ENCODE measurements around the gene RCOR3.
"Not testable (repeated sequence)": the region's sequence is repeated elsewhere in the genome, so short reads cannot be mapped to it uniquely, and the experiment has no call there.

RCOR3 gene

GRCh38 chr1:211260141-211261107, 1.3 kb downstream of the RCOR3 start:
- Histone ChIP-seq H3K27ac (ENCODE audit: low read depth, low read length) (peak overlapping the region; percentile 32), H3K79me2 (ENCODE audit: control insufficient read depth, insufficient read depth, low read length, unreplicated experiment) (peaks cover 51% of the 10 kb centered on the region), H2AFZ (ENCODE audit: low read length, unreplicated experiment) (peak overlapping the region; percentile 45), H3K4me3 (ENCODE audit: low read depth, low read length) (peak overlapping the region; percentile 96), H3K4me1 (ENCODE audit: control insufficient read depth, insufficient read depth, low read length, unreplicated experiment) (peaks cover 13% of the 10 kb centered on the region), H3K27me3 (ENCODE audit: insufficient read depth, low read length) (no peaks in the 10 kb centered on the region), H3K36me3 (ENCODE audit: insufficient read depth, low read length) (no peaks in the 10 kb centered on the region; the same call in 1 of the 2 replicates)

GRCh38 chr1:211261229-211261628, 2.1 kb downstream of the RCOR3 start:
- Histone ChIP-seq H3K4me1 (ENCODE audit: control insufficient read depth, insufficient read depth, low read length, unreplicated experiment) (peaks cover 13% of the 10 kb centered on the region), H3K4me3 (ENCODE audit: low read depth, low read length) (peak overlapping the region; percentile 96), H3K79me2 (ENCODE audit: control insufficient read depth, insufficient read depth, low read length, unreplicated experiment) (peaks cover 54% of the 10 kb centered on the region), H2AFZ (ENCODE audit: low read length, unreplicated experiment) (peak overlapping the region; percentile 45), H3K36me3 (ENCODE audit: insufficient read depth, low read length) (no peaks in the 10 kb centered on the region; the same call in 1 of the 2 replicates), H3K27ac (ENCODE audit: low read depth, low read length) (peak overlapping the region; percentile 32; the same call in 1 of the 2 replicates), H3K27me3 (ENCODE audit: insufficient read depth, low read length) (no peaks in the 10 kb centered on the region)

- H3K27me3 ChIP-seq (ENCODE audit: insufficient read depth, low read length); H3K4me3 ChIP-seq (ENCODE audit: low read depth, low read length); H3K4me1 ChIP-seq (ENCODE audit: control insufficient read depth, insufficient read depth, low read length, unreplicated experiment); H2AFZ ChIP-seq (ENCODE audit: low read length, unreplicated experiment); H3K36me3 ChIP-seq (ENCODE audit: insufficient read depth, low read length); H3K27ac ChIP-seq (ENCODE audit: low read depth, low read length): not testable (repeated sequence)
- H3K79me2 ChIP-seq (ENCODE audit: control insufficient read depth, insufficient read depth, low read length, unreplicated experiment): peaks cover 52% of the 10 kb centered on the region
Observed at GRCh38 chr1:211263022-211263421, 3.9 kb downstream of the RCOR3 start.

GRCh38 chr1:211267204-211267857, 8.2 kb downstream of the RCOR3 start:
- H3K79me2 ChIP-seq (ENCODE audit: control insufficient read depth, insufficient read depth, low read length, unreplicated experiment): peaks cover 36% of the 10 kb centered on the region
- no peak overlapping the region for H3K27ac ChIP-seq (ENCODE audit: low read depth, low read length)
- H3K4me3 ChIP-seq (ENCODE audit: low read depth, low read length): no peak overlapping the region
- H3K36me3 ChIP-seq (ENCODE audit: insufficient read depth, low read length): peaks cover 9% of the 10 kb centered on the region; the same call in 1 of the 2 replicates
- no peaks in the 10 kb centered on the region for H3K27me3 ChIP-seq (ENCODE audit: insufficient read depth, low read length)
- no peak overlapping the region for H2AFZ ChIP-seq (ENCODE audit: low read length, unreplicated experiment)
- no peaks in the 10 kb centered on the region for H3K4me1 ChIP-seq (ENCODE audit: control insufficient read depth, insufficient read depth, low read length, unreplicated experiment)

- Histone ChIP-seq H3K36me3 (ENCODE audit: insufficient read depth, low read length) (peaks cover 29% of the 10 kb centered on the region), H3K79me2 (ENCODE audit: control insufficient read depth, insufficient read depth, low read length, unreplicated experiment) (no peaks in the 10 kb centered on the region), H3K27me3 (ENCODE audit: insufficient read depth, low read length) (no peaks in the 10 kb centered on the region), H3K27ac (ENCODE audit: low read depth, low read length) (no peak overlapping the region), H3K4me1 (ENCODE audit: control insufficient read depth, insufficient read depth, low read length, unreplicated experiment) (no peaks in the 10 kb centered on the region), H2AFZ (ENCODE audit: low read length, unreplicated experiment) (no peak overlapping the region), H3K4me3 (ENCODE audit: low read depth, low read length) (no peak overlapping the region)
Observed at GRCh38 chr1:211279340-211279739, 20.2 kb downstream of the RCOR3 start.

- peaks cover 25% of the 10 kb centered on the region for H3K36me3 ChIP-seq (ENCODE audit: insufficient read depth, low read length)
- H3K27ac ChIP-seq (ENCODE audit: low read depth, low read length): no peak overlapping the region
- H3K4me1 ChIP-seq (ENCODE audit: control insufficient read depth, insufficient read depth, low read length, unreplicated experiment): no peaks in the 10 kb centered on the region
Observed at GRCh38 chr1:211280910-211281309, 21.7 kb downstream of the RCOR3 start.

GRCh38 chr1:211281320-211282022, 22.3 kb downstream of the RCOR3 start:
- H2AFZ ChIP-seq (ENCODE audit: low read length, unreplicated experiment): no peak overlapping the region
- H3K36me3 ChIP-seq (ENCODE audit: insufficient read depth, low read length): peaks cover 22% of the 10 kb centered on the region
- H3K27me3 ChIP-seq (ENCODE audit: insufficient read depth, low read length): no peaks in the 10 kb centered on the region
- H3K27ac ChIP-seq (ENCODE audit: low read depth, low read length): no peak overlapping the region
- H3K79me2 ChIP-seq (ENCODE audit: control insufficient read depth, insufficient read depth, low read length, unreplicated experiment): peaks cover 7% of the 10 kb centered on the region
- no peak overlapping the region for H3K4me3 ChIP-seq (ENCODE audit: low read depth, low read length)
- H3K4me1 ChIP-seq (ENCODE audit: control insufficient read depth, insufficient read depth, low read length, unreplicated experiment): no peaks in the 10 kb centered on the region

More at GRCh38 chr1:211280910-211281309, 21.7 kb downstream of the RCOR3 start:
- Histone ChIP-seq H3K4me3 (ENCODE audit: low read depth, low read length) (no peak overlapping the region), H3K27me3 (ENCODE audit: insufficient read depth, low read length) (no peaks in the 10 kb centered on the region), H2AFZ (ENCODE audit: low read length, unreplicated experiment) (no peak overlapping the region), H3K79me2 (ENCODE audit: control insufficient read depth, insufficient read depth, low read length, unreplicated experiment) (peaks cover 7% of the 10 kb centered on the region)

GRCh38 chr1:211282023-211282373, 22.8 kb downstream of the RCOR3 start:
- H2AFZ ChIP-seq (ENCODE audit: low read length, unreplicated experiment): no peak overlapping the region
- H3K27me3 ChIP-seq (ENCODE audit: insufficient read depth, low read length): no peaks in the 10 kb centered on the region
- no peak overlapping the region for H3K27ac ChIP-seq (ENCODE audit: low read depth, low read length)
- peaks cover 7% of the 10 kb centered on the region for H3K79me2 ChIP-seq (ENCODE audit: control insufficient read depth, insufficient read depth, low read length, unreplicated experiment)
- no peak overlapping the region for H3K4me3 ChIP-seq (ENCODE audit: low read depth, low read length)
- H3K36me3 ChIP-seq (ENCODE audit: insufficient read depth, low read length): peaks cover 21% of the 10 kb centered on the region
- no peaks in the 10 kb centered on the region for H3K4me1 ChIP-seq (ENCODE audit: control insufficient read depth, insufficient read depth, low read length, unreplicated experiment)

GRCh38 chr1:211285196-211285595, 26.0 kb downstream of the RCOR3 start:
- Histone ChIP-seq H3K36me3 (ENCODE audit: insufficient read depth, low read length) (peaks cover 18% of the 10 kb centered on the region), H3K4me1 (ENCODE audit: control insufficient read depth, insufficient read depth, low read length, unreplicated experiment) (no peaks in the 10 kb centered on the region), H2AFZ (ENCODE audit: low read length, unreplicated experiment) (no peak overlapping the region), H3K4me3 (ENCODE audit: low read depth, low read length) (no peak overlapping the region), H3K79me2 (ENCODE audit: control insufficient read depth, insufficient read depth, low read length, unreplicated experiment) (peaks cover 7% of the 10 kb centered on the region), H3K27me3 (ENCODE audit: insufficient read depth, low read length) (no peaks in the 10 kb centered on the region), H3K27ac (ENCODE audit: low read depth, low read length) (0 out of 2 replicates have a peak overlapping the region, but pooled peaks have one; percentile 2)

GRCh38 chr1:211287218-211287617, 28.1 kb downstream of the RCOR3 start:
- no peak overlapping the region for H3K27ac ChIP-seq (ENCODE audit: low read depth, low read length)
- no peaks in the 10 kb centered on the region for H3K27me3 ChIP-seq (ENCODE audit: insufficient read depth, low read length)
- peaks cover 7% of the 10 kb centered on the region for H3K79me2 ChIP-seq (ENCODE audit: control insufficient read depth, insufficient read depth, low read length, unreplicated experiment)
- no peak overlapping the region for H2AFZ ChIP-seq (ENCODE audit: low read length, unreplicated experiment)
- H3K4me3 ChIP-seq (ENCODE audit: low read depth, low read length): no peak overlapping the region
- peaks cover 26% of the 10 kb centered on the region for H3K36me3 ChIP-seq (ENCODE audit: insufficient read depth, low read length)
- no peaks in the 10 kb centered on the region for H3K4me1 ChIP-seq (ENCODE audit: control insufficient read depth, insufficient read depth, low read length, unreplicated experiment)
